ENCODE measurements around the gene REXO4.

Gene REXO4

GRCh38 chr9:133449760-133450159 lies 31.9 kb upstream of the REXO4 start:
- DNase-seq: no peak

GRCh38 chr9:133448487-133448972 lies 30.7 kb upstream of the REXO4 start:
- no peak for DNase-seq

GRCh38 chr9:133445293-133445969 lies 27.6 kb upstream of the REXO4 start:
- no peak for DNase-seq

- no peak for DNase-seq
These were observed 26.2 kb upstream of the REXO4 start for GRCh38 chr9:133443982-133444381.

- no peak for DNase-seq
These were observed 25.4 kb upstream of the REXO4 start for GRCh38 chr9:133443248-133443647.

- DNase-seq: no peak
These were observed 23.8 kb upstream of the REXO4 start for GRCh38 chr9:133441571-133441970.

- DNase-seq: no peak
These were observed 23.1 kb upstream of the REXO4 start for GRCh38 chr9:133440874-133441273.

- no peak for DNase-seq
These were observed 21.5 kb upstream of the REXO4 start for GRCh38 chr9:133439337-133439736.

- no peak for DNase-seq
These were observed 20.1 kb upstream of the REXO4 start for GRCh38 chr9:133437753-133438531.

GRCh38 chr9:133436681-133437080 lies 18.9 kb upstream of the REXO4 start:
- no peak for DNase-seq

- DNase-seq: no peak
These were observed 15.6 kb upstream of the REXO4 start for GRCh38 chr9:133433351-133433843.

GRCh38 chr9:133430244-133430643 lies 12.4 kb upstream of the REXO4 start:
- DNase-seq: no peak

- no peak for DNase-seq
These were observed 11.9 kb upstream of the REXO4 start for GRCh38 chr9:133429641-133430161.

- DNase-seq: no peak
These were observed 11.4 kb upstream of the REXO4 start for GRCh38 chr9:133429214-133429613.

GRCh38 chr9:133428617-133429101 lies 10.8 kb upstream of the REXO4 start:
- no peak for DNase-seq

GRCh38 chr9:133427658-133428348 lies 10.0 kb upstream of the REXO4 start:
- DNase-seq: no peak

- DNase-seq: no peak
These were observed 8.2 kb upstream of the REXO4 start for GRCh38 chr9:133426011-133426410.

- no peak for DNase-seq
These were observed 7.3 kb upstream of the REXO4 start for GRCh38 chr9:133425049-133425632.

GRCh38 chr9:133424187-133424586 lies 6.4 kb upstream of the REXO4 start:
- DNase-seq: no peak

- no peak for DNase-seq
These were observed 5.4 kb upstream of the REXO4 start for GRCh38 chr9:133423216-133423615.

- no peak for DNase-seq
These were observed 4.1 kb upstream of the REXO4 start, which contains the start of gene ADAMTS13 for GRCh38 chr9:133421615-133422542. TSS of gene ADAMTS13 (plus strand) at chr9:133422367. CDS start at chr9:133422444, 77 bp downstream.
